Stomach (tissue), 9 donors: ENCODE results near the gene PTGS1. TPM values are rescaled to one million over a fixed set of nuclear protein-coding genes. Genes with fewer than 3 reads are reported as not detected.
"Not testable (repeated sequence)": the region's sequence is repeated elsewhere in the genome, so short reads cannot be mapped to it uniquely, and the experiment has no call there.

Experiments
- DNase-seq, 2 donors: peaks; one replicate each; pipeline versions ENCODE4 v3.0.0 to v3.0.0-alpha.2; 2013 to 2019
- H3K27ac ChIP-seq, 5 donors: fragments of 200-600 bp in 4 of 5; sonication (generic) in 4 of 5; one replicate each; pipeline ENCODE4 v1.5.1; 2013 to 2019; ENCODE audit warnings: mild to moderate bottlenecking in 1 of 5, moderate library complexity in 1 of 5
- H3K27me3 ChIP-seq, 3 donors: fragments of 200-600 bp; sonication (generic); one replicate each; pipeline ENCODE4 v1.5.1; 2017 to 2019; ENCODE audit warnings: mixed run types in 1 of 3
- H3K36me3 ChIP-seq, 4 donors: fragments of 200-600 bp; sonication (generic); 1 replicate in 3 of 4; 2 replicates in 1 of 4; pipeline ENCODE4 v1.5.1; 2016 to 2019
- H3K4me1 ChIP-seq, 4 donors: fragments of 200-600 bp; sonication (generic); one replicate each; pipeline ENCODE4 v1.5.1; 2016 to 2019
- H3K4me3 ChIP-seq, 4 donors: fragments of 200-600 bp; sonication (generic) in 3 of 4; one replicate each; pipeline ENCODE4 v1.5.1; 2016 to 2019; ENCODE audit warnings: mild to moderate bottlenecking in 1 of 4
- H3K9me3 ChIP-seq, 4 donors: fragments of 200-600 bp; sonication (generic); one replicate each; pipeline ENCODE4 v1.5.1; 2016 to 2019
- EP300 ChIP-seq: sonication (generic); formaldehyde crosslinking; IDR thresholded peaks from one replicate; pipeline ENCODE4 v1.6.1; 2017; ENCODE audit warnings: antibody characterized with exemption
- POLR2A ChIP-seq, 4 donors: fragments of 450-650 bp; IDR thresholded peaks; one replicate each; pipeline ENCODE4 v1.6.1; 2016; ENCODE audit warnings: antibody characterized with exemption in 4 of 4, control low read depth in 2 of 4, mild to moderate bottlenecking in 1 of 4, moderate library complexity in 1 of 4
- POLR2AphosphoS5 ChIP-seq, 3 donors: sonication (generic); formaldehyde crosslinking; IDR thresholded peaks; one replicate each; pipeline ENCODE4 v1.6.1; 2016; ENCODE audit warnings: antibody characterized with exemption in 3 of 3
- WGBS, 5 donors: extraction: QIAGEN DNeasy Blood & Tissue Kit in 3 of 5; methylation state at CpG; one replicate each; pipeline versions ENCODE4 v1.1.5 to v1.1.7; 2013 to 2018; 5-methylcytosine and 5-hydroxymethylcytosine counted together
- intact Hi-C: fragments of 100-400 bp; cut with DNase I; formaldehyde crosslinking; loops from one replicate; pipeline ENCODE4 v1.15.1; 2023; ENCODE audit warnings: low total_unique reads
- polyA plus RNA-seq, 3 donors: library from polyadenylated mRNA; stranded (reverse); fragments of 200-250 nt; gene quantifications; one replicate each; pipeline ENCODE4 v1.2.3, GENCODE V29; 2013
- total RNA-seq, 5 donors: library from RNA; depleted of rRNA; stranded (reverse); fragments of >200 nt; gene quantifications; one replicate each; pipeline versions ENCODE4 v1.1.0 to v1.2.3, GENCODE V29; 2014 to 2016
- TF ChIP-seq, protein P1 (sequence below), 7 experiments: fragments of 450-650 bp in 4 of 7; fragments of 200-600 bp in 3 of 7; sonication (generic) in 3 of 7; IDR thresholded peaks; one replicate each; pipeline ENCODE4 v1.5.1; 2016 to 2019; ENCODE audit warnings: antibody characterized with exemption in 7 of 7, control low read depth in 2 of 7, mild to moderate bottlenecking in 1 of 7
- donor health status: healthy with polysubstance abuse.
- donor health status: Bipolar disorder and iron deficiency.
- donor health status: healthy.

Gene PTGS1
- total and polyA plus RNA-seq, 8 donors: 6.4 to 49.6 (median 15.1) TPM

DNA sequence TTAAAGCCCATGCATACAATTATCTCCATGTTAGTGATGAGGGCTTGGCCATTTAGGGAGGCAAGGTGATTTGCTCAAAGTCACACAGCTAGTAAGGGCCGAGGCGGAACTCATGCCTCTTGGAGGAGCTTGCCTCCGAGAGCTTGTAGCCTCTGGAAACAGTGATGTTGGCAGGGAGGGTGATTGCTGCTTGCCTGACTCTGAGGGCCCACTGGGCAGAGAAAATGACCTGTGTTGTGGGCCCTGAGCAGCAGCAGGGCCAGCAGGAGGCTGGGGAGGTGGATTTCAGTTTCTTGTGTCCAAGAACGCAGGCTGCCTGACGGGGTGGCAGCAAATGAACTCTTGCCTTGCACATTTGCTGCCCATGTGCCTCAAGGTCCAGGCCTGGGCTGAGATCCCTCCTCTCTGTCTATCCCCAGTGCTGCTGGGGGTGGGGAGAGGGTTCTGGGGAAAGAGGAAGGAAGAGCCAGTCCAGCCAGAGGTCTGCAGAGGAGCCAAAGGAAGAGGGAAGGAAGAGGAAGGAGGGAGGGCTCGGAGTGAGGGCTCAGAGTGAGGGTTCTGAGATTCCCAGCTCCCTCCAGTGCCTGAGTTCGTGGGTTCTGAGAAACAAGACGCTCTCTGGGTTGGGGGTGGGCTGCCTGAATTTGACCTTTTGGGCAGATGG, 16.2 kb upstream of the PTGS1 start:
- Histone ChIP-seq H3K27ac (no peak overlapping the region), H3K36me3 (no peaks in the 10 kb centered on the region), H3K4me3 (no peak overlapping the region), H3K27me3 (no peaks in the 10 kb centered on the region), H3K9me3 (no peaks in the 10 kb centered on the region), H3K4me1 (no peaks in the 10 kb centered on the region)
- TF ChIP-seq POLR2AphosphoS5 (IDR thresholded peaks at IDR 0.05) (no peak), EP300 (no peak), POLR2A (IDR thresholded peaks at IDR 0.05) (no peak)
- TF ChIP-seq, protein P1, sequence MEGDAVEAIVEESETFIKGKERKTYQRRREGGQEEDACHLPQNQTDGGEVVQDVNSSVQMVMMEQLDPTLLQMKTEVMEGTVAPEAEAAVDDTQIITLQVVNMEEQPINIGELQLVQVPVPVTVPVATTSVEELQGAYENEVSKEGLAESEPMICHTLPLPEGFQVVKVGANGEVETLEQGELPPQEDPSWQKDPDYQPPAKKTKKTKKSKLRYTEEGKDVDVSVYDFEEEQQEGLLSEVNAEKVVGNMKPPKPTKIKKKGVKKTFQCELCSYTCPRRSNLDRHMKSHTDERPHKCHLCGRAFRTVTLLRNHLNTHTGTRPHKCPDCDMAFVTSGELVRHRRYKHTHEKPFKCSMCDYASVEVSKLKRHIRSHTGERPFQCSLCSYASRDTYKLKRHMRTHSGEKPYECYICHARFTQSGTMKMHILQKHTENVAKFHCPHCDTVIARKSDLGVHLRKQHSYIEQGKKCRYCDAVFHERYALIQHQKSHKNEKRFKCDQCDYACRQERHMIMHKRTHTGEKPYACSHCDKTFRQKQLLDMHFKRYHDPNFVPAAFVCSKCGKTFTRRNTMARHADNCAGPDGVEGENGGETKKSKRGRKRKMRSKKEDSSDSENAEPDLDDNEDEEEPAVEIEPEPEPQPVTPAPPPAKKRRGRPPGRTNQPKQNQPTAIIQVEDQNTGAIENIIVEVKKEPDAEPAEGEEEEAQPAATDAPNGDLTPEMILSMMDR (IDR thresholded peaks at IDR 0.05): no peak
- WGBS, 5 donors: 83 to 88% (median 85%) methylated on average over 8 of the region's 8 CpGs
- intact Hi-C loops: no loop called here
- no peak for DNase-seq

- no peaks in the 10 kb centered on the region for H3K27me3 ChIP-seq
- WGBS, 5 donors: 81 to 92% (median 87%) methylated on average over 4 of the region's 4 CpGs
- no peaks in the 10 kb centered on the region for H3K36me3 ChIP-seq
- TF ChIP-seq POLR2AphosphoS5 (IDR thresholded peaks at IDR 0.05) (no peak), POLR2A (IDR thresholded peaks at IDR 0.05) (no peak), EP300 (no peak)
- TF ChIP-seq, protein P1 (IDR thresholded peaks at IDR 0.05): no peak
- no peak overlapping the region for H3K4me3 ChIP-seq
- H3K9me3 ChIP-seq: no peaks in the 10 kb centered on the region
- no peak for DNase-seq
- no peak overlapping the region for H3K27ac ChIP-seq
- no peaks in the 10 kb centered on the region for H3K4me1 ChIP-seq
- intact Hi-C loops: no loop called here
Measured at GRCh38 chr9:122355336-122355875, 15.4 kb upstream of the PTGS1 start.

GRCh38 chr9:122356627-122357026, 14.2 kb upstream of the PTGS1 start:
- no peaks in the 10 kb centered on the region for H3K4me1 ChIP-seq
- H3K4me3 ChIP-seq: no peak overlapping the region
- no peaks in the 10 kb centered on the region for H3K27me3 ChIP-seq
- WGBS, 5 donors: 29 to 52% (median 38%) methylated on average over 2 of the region's 2 CpGs
- H3K27ac ChIP-seq: no peak overlapping the region
- TF ChIP-seq, protein P1 (IDR thresholded peaks at IDR 0.05): peak in 1 of 7 experiments; percentile 11
- no peak for TF ChIP-seq EP300
- TF ChIP-seq POLR2AphosphoS5 (IDR thresholded peaks at IDR 0.05): no peak
- no peak for DNase-seq
- intact Hi-C loops: no loop called here
- no peaks in the 10 kb centered on the region for H3K36me3 ChIP-seq
- H3K9me3 ChIP-seq: no peaks in the 10 kb centered on the region

DNA sequence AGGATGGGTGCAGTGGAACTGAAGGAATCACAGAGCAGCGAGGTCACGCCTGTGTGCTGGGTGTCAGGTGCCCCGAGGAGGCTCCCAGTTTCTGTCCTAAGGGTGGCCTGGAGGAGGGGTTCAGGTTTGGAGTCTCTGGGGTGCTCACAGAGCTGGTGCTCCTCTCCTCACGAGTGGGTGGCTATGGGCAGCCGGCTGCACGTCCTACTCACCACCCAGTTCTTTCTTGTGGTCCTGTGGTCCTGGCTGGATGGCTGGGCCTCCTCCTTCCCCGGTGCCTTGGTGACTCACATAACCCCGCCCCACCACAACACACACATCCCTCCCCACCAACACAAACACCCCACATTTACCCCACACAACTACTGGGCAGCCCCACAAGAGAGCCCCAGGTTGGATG, 9.9 kb upstream of the PTGS1 start:
- intact Hi-C loops: no loop called here
- Histone ChIP-seq H3K27ac (no peak overlapping the region), H3K36me3 (no peaks in the 10 kb centered on the region), H3K4me3 (no peak overlapping the region), H3K4me1 (no peaks in the 10 kb centered on the region), H3K9me3 (no peaks in the 10 kb centered on the region), H3K27me3 (no peaks in the 10 kb centered on the region)
- WGBS, 5 donors: 71 to 80% (median 74%) methylated on average over 7 to 8 of the region's 8 CpGs
- TF ChIP-seq POLR2AphosphoS5 (IDR thresholded peaks at IDR 0.05) (no peak), EP300 (no peak), POLR2A (IDR thresholded peaks at IDR 0.05) (no peak)
- TF ChIP-seq, protein P1 (IDR thresholded peaks at IDR 0.05): no peak
- no peak for DNase-seq

DNA sequence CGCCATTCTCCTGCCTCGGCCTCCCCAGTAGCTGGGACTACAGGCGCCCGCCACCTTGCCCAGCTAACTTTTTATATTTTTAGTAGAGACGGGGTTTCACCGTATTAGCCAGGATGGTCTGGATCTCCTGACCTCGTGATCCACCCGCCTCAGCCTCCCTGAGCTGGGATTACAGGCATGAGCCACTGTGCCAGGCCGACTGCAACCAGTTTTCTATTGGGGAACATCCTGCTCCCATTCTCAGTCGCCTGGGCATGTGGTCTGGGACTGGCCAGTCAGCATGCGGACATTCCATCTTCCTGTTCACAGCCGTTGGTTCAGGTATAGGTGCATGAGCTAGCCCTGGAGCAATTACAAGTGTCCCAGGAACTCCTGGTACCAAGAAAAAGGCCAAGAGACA, 7.7 kb upstream of the PTGS1 start:
- H3K27ac ChIP-seq, H3K36me3 ChIP-seq, H3K4me1 ChIP-seq, H3K9me3 ChIP-seq, H3K4me3 ChIP-seq, H3K27me3 ChIP-seq, DNase-seq, intact Hi-C loops: not testable (repeated sequence)
- WGBS, 5 donors: 92 to 95% (median 94%) methylated on average over 12 of the region's 12 CpGs
